DMS53 treated with DMSO at 0.1 percent for 48 hours (cell line): ENCODE measurements around the gene ANKRD65.
"Not testable (repeated sequence)": the region's sequence is repeated elsewhere in the genome, so short reads cannot be mapped to it uniquely, and the experiment has no call there.

Experiments used
- DNase-seq: peaks from one replicate; lab custom pipeline; 2025; ENCODE audit not compliant: unreplicated experiment; lab: John Stamatoyannopoulos, UW

The ANKRD65 gene

GRCh38 chr1:1418464-1419362, 2.4 kb downstream of the ANKRD65 start:
- no peak for DNase-seq

DNA sequence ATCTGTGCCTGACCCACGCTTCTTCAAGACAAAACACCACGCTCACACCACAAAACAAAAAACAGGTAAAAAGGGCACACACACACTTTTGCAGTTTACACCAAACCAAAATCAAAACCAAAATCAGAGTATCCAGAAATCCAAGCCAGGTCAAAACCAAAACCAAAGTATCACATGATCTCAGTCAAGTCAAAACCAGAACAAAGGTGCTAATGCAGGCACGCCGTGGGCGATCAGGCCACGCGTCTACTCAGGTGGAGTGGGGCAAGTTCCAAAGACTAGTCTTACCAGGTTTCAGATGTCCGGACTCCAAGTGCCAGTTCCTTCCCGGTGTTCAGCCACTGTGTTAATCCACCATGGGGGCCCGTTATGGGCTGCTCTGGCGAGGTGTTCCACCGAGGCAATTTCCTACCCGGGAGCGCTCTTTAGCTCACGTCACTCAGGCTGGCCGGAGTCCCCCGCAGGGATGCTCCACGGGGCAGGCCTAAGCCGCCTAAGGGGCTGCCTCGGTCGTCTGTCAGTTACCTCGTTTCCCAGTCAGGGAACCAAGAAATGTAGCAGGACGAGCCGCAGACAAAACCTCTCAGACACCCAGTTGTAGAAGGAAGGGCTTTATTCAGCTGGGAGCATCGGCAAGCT, 3.1 kb downstream of the ANKRD65 start:
- not testable (repeated sequence) for DNase-seq

GRCh38 chr1:1417396-1417795, 3.7 kb downstream of the ANKRD65 start:
- DNase-seq: not testable (repeated sequence)

GRCh38 chr1:1415751-1416150, 5.3 kb downstream of the ANKRD65 start:
- no peak for DNase-seq

GRCh38 chr1:1412311-1412902, 8.7 kb downstream of the ANKRD65 start:
- not testable (repeated sequence) for DNase-seq

DNA sequence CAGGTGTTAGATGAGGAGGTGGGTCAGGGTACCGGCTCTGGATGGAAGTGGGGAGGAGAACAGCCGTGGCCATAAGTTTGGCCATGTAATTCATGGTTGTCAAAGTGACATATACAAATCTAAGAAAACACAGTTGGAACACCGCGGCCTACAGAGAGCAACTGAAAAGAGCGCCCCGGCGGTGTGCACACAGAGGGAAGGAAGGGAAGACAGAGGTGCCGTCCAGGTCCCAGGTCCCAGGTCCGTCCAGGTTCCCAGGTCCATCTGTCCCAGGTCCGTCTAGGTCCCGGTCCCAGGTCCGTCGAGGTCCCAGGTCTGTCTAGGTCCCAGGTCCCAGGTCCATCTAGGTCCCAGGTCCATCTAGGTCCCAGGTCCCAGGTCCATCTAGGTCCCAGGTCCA, 9.4 kb downstream of the ANKRD65 start:
- no peak for DNase-seq

GRCh38 chr1:1410238-1410637, 10.8 kb downstream of the ANKRD65 start:
- DNase-seq: not testable (repeated sequence)

- no peak for DNase-seq
Measured at GRCh38 chr1:1407636-1408318, 13.3 kb downstream of the ANKRD65 start.

DNA sequence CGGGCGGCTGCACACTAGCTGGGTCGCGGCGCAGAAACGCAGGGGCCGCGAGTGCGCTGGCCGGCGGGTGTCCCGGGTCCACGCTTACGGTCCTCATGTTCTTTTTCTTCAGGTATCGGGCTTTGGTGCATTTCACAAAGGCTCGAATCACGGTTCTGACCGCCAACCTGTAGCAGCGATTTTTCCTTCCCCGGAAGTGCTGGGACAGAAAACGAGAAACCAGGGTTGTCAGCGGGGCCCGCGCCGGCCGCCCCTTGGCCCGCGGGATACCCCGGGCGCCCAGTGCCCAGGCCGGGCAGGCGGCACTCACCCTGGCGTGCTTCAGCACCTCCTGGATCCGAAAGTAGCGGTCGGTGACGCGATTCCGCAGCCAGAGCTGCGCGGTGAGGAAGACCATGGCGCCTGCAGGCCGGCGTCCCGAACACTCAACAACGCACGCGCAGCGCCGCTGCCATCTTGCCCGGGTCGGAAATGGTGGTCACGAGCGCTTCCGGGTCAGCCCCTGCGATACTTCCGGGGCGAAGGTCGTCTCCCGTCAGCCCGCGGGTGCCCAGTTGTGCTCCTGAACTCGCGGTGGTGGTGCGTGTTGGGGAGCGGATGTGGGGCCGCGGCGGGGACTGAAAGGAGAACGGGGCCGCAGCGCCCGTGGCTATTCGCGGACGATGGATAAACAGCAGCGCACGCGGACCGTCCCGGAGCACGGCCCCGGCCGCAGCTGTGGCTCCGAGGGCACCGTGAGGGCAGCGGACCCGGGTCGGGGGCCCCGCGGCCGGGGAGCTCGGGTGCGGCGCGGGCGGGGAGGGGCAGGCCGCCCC, 14.0 kb downstream of the ANKRD65 start, which contains the start of gene MRPL20:
TSS of gene MRPL20 (minus strand) at position 473 of the 815 bp plus-strand sequence. CDS start at position 397, 76 bp downstream.
- DNase-seq: peak; percentile 82

GRCh38 chr1:1406101-1406820, 14.8 kb downstream of the ANKRD65 start:
- no peak for DNase-seq

DNA sequence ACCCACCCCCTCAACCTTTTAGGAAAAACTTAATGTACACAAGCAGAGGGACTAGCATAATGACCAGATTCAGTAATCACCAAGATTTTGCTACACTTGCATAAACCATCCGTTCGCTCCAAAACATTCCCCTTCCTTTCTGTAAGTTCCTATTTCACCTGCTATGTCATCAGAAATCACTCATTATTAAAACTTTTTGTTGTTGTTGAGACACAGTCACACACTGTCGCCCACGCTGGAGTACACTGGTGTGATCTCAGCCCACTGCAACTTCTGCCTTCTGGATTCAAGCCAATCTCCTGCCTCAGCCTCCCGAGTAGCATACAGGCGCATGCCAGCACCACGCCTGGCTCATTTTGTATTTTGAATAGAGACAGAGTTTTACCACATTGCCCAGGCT, 17.4 kb downstream of the ANKRD65 start:
- no peak for DNase-seq

GRCh38 chr1:1402901-1403392, 18.1 kb downstream of the ANKRD65 start:
- DNase-seq: not testable (repeated sequence)

DNA sequence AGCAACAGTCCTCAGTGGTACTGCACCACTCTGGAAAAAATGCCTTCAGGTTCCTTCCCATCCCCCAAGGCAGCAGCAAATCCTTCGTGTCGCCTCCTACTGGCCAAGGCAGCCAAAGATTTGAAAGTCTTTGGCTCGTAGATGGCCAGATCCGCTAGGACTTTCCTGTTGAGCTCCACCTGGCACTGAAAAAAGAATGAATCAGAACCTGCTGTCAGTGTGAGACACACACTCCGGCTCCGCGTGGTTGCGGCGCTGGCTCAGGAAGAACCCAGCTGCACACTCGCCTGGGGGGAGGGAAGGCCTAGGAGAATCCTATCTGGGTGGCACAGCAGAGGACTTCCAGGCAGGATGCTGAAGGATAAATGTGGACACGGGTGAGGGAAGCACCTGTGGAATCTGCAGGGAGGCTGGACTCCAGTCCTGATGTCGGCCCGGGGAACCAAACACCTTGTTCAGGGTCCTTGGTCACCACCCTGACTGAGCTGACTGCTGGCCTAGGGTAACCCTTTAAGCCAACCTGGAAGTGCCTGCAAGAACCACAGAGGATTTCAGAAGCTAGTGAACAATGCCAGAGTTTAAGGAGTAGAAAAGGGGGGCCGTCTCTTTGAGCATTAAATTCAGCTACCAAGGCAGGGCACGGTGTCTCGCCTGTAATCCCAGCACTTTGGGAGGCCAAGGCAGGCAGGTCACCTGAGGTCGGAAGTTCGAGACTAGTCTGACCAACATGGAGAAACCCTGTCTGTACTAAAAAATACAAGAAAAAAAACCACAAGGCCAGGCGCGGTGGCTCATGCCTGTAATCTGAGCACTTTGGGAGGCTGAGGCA, 18.8 kb downstream of the ANKRD65 start:
- DNase-seq: no peak

- DNase-seq: no peak
Measured at GRCh38 chr1:1401457-1402010, 19.5 kb downstream of the ANKRD65 start.

DNA sequence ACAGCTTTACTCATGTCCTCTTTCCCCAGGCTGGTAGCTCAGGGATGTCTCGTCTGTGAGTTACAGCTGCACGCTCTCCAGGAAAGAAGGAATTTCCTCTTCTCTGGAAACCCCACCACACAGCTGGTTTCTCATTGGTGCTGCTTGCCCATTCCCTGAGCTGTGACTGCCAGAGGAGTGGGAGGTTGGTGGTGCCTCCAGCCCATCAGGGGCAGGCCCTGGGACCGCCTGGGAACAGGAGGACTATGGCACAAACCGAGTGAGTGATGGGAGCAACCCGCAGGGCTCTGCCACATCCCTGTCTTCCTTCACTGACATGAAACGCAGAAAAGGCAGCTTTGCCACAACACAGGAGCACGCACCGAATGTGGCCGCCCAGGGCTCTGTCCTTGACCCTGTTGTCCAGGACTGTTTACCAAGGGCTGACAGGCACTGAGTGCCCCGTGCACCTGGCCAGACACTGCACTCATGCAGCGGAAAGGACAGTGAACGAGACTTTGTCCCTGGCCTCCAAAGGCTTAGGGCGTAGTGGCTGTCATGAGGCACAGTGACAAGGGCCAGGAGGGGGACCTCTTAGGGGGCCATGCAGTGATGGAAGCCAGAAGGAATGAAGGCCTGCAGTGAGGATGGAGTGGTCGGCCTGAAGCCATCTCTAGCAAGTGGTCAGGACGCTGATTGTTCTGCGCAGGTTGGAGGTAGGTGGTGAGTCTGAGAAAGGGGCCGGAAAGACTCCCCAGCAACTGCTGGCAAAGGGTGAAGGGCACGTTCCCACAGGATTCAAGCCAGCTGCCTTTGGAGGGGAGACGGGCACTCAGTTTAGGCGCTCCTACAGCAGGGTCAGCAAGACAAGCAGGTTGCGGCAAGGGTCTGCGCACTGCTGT, 20.3 kb downstream of the ANKRD65 start:
- no peak for DNase-seq

- no peak for DNase-seq
Measured at GRCh38 chr1:1399872-1400575, 21.1 kb downstream of the ANKRD65 start.
